ENCODE results near the gene MAD1L1. TPM values are rescaled to one million over a fixed set of nuclear protein-coding genes. Genes with fewer than 3 reads are reported as not detected.
A peak's percentile ranks its signal among the peaks of the same experiment; 100 is the strongest.
"Not testable (repeated sequence)": the region's sequence is repeated elsewhere in the genome, so short reads cannot be mapped to it uniquely, and the experiment has no call there.

MAD1L1 gene
- total RNA-seq, 2 donors from 2014 or later = 59.1 to 61.4 TPM

GRCh38 chr7:1829668-1830067 is 403.1 kb downstream of the MAD1L1 start:
- H3K27ac ChIP-seq (ENCODE audit: low read depth, low read length); H3K27ac Mint-ChIP-seq; DNase-seq; H3K4me1 ChIP-seq (ENCODE audit: control insufficient read depth, insufficient read depth, low read length); H3K36me3 ChIP-seq (ENCODE audit: control insufficient read depth, insufficient read depth, low read length); H3K4me3 Mint-ChIP-seq; H3K4me3 ChIP-seq (ENCODE audit: low read length); H3K9me3 ChIP-seq (ENCODE audit: control insufficient read depth, low read length); H3K9ac ChIP-seq (ENCODE audit: extremely low read depth, low read length, poor library complexity, severe bottlenecking); H3K4me1 Mint-ChIP-seq; H3K27me3 Mint-ChIP-seq (ENCODE audit: insufficient read depth); H3K27me3 ChIP-seq (ENCODE audit: control insufficient read depth, insufficient read depth, low read length, poor library complexity, severe bottlenecking): not testable (repeated sequence)
- Mint-ChIP-seq H3K36me3 (ENCODE audit: low read depth) (peaks cover 24% of the 10 kb centered on the region), H3K9me3 (peaks cover 39% of the 10 kb centered on the region)
- 100% methylated on average over 1 of the region's 1 CpG for WGBS, 2 experiments (ENCODE audit: insufficient coverage in 1 of 2, insufficient read length in 1 of 2)

DNA sequence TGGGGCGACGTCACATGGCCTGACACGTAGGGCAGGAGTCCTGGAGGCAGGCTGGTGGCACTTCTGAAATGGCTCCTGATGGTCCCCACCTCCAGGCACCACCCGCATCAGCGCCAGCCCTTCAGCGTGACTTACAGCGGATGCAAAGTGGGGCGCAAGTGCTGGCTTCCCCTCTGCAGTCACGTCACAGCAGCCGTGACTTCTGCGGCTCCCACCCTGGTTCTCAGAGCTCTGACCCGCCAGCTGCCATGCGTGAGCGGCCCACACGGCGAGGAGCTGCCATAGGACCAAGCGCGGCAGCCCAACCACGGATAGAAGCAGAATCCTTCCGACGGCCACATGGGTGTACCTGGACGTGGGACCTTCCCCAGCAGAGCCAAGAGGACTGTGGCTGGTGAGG is 403.6 kb downstream of the MAD1L1 start:
- Histone ChIP-seq H3K9ac (ENCODE audit: extremely low read depth, low read length, poor library complexity, severe bottlenecking) (no peak overlapping the region), H3K27ac (ENCODE audit: low read depth, low read length) (no peak overlapping the region), H3K4me1 (ENCODE audit: control insufficient read depth, insufficient read depth, low read length) (no peaks in the 10 kb centered on the region), H3K27me3 (ENCODE audit: control insufficient read depth, insufficient read depth, low read length, poor library complexity, severe bottlenecking) (no peaks in the 10 kb centered on the region), H3K9me3 (ENCODE audit: control insufficient read depth, low read length) (peaks cover 9% of the 10 kb centered on the region), H3K36me3 (ENCODE audit: control insufficient read depth, insufficient read depth, low read length) (no peaks in the 10 kb centered on the region), H3K4me3 (ENCODE audit: low read length) (no peak overlapping the region)
- TF ChIP-seq, protein P1, sequence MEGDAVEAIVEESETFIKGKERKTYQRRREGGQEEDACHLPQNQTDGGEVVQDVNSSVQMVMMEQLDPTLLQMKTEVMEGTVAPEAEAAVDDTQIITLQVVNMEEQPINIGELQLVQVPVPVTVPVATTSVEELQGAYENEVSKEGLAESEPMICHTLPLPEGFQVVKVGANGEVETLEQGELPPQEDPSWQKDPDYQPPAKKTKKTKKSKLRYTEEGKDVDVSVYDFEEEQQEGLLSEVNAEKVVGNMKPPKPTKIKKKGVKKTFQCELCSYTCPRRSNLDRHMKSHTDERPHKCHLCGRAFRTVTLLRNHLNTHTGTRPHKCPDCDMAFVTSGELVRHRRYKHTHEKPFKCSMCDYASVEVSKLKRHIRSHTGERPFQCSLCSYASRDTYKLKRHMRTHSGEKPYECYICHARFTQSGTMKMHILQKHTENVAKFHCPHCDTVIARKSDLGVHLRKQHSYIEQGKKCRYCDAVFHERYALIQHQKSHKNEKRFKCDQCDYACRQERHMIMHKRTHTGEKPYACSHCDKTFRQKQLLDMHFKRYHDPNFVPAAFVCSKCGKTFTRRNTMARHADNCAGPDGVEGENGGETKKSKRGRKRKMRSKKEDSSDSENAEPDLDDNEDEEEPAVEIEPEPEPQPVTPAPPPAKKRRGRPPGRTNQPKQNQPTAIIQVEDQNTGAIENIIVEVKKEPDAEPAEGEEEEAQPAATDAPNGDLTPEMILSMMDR (conservative IDR thresholded peaks at IDR 0.05) = no peak
- Mint-ChIP-seq H3K9me3 (peaks cover 36% of the 10 kb centered on the region), H3K27me3 (ENCODE audit: insufficient read depth) (no peaks in the 10 kb centered on the region), H3K4me3 (no peak overlapping the region), H3K27ac (no peak overlapping the region), H3K4me1 (no peaks in the 10 kb centered on the region), H3K36me3 (ENCODE audit: low read depth) (peaks cover 22% of the 10 kb centered on the region)
- WGBS, 2 experiments (ENCODE audit: insufficient coverage in 1 of 2, insufficient read length in 1 of 2) = 97 to 98% methylated on average over 14 to 22 of the region's 22 CpGs
- peak; percentile 19 for DNase-seq

- H3K27me3 ChIP-seq (ENCODE audit: control insufficient read depth, insufficient read depth, low read length, poor library complexity, severe bottlenecking); H3K27ac Mint-ChIP-seq; H3K4me3 Mint-ChIP-seq; H3K4me3 ChIP-seq (ENCODE audit: low read length); H3K4me1 Mint-ChIP-seq; H3K4me1 ChIP-seq (ENCODE audit: control insufficient read depth, insufficient read depth, low read length); H3K9me3 ChIP-seq (ENCODE audit: control insufficient read depth, low read length); H3K36me3 ChIP-seq (ENCODE audit: control insufficient read depth, insufficient read depth, low read length); H3K27me3 Mint-ChIP-seq (ENCODE audit: insufficient read depth); H3K9ac ChIP-seq (ENCODE audit: extremely low read depth, low read length, poor library complexity, severe bottlenecking); H3K27ac ChIP-seq (ENCODE audit: low read depth, low read length): not testable (repeated sequence)
- Mint-ChIP-seq H3K36me3 (ENCODE audit: low read depth) (peaks cover 19% of the 10 kb centered on the region), H3K9me3 (peaks cover 28% of the 10 kb centered on the region)
- peak; percentile 20 for DNase-seq
- WGBS, 2 experiments (ENCODE audit: insufficient coverage in 1 of 2, insufficient read length in 1 of 2) = 92 to 98% methylated on average over 11 to 16 of the region's 16 CpGs
Measured at GRCh38 chr7:1828170-1828569, 404.6 kb downstream of the MAD1L1 start.

DNA sequence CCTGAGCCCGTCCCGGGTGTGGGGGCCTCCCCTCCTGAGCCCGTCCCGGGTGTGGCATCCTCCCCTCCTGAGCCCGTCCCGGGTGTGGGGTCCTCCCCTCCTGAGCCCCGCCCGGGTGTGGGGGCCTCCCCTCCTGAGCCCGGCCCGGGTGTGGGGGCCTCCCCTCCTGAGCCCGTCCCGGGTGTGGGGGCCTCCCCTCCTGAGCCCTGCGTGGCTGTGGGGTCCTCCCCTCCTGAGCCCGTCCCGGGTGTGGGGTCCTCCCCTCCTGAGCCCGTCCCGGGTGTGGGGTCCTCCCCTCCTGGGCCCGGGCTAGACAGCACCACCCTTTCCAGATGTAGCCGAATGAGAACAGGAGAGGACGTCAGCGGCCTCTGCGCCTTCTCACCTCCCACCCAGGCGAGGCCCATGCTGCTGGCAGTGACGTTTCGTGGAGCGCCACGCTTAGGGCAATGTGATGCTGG is 405.2 kb downstream of the MAD1L1 start:
- not testable (repeated sequence) for H3K27me3 Mint-ChIP-seq (ENCODE audit: insufficient read depth); H3K27me3 ChIP-seq (ENCODE audit: control insufficient read depth, insufficient read depth, low read length, poor library complexity, severe bottlenecking); H3K4me1 ChIP-seq (ENCODE audit: control insufficient read depth, insufficient read depth, low read length); H3K27ac ChIP-seq (ENCODE audit: low read depth, low read length); H3K4me3 ChIP-seq (ENCODE audit: low read length); H3K9me3 ChIP-seq (ENCODE audit: control insufficient read depth, low read length); H3K4me1 Mint-ChIP-seq; H3K4me3 Mint-ChIP-seq; H3K27ac Mint-ChIP-seq; H3K36me3 ChIP-seq (ENCODE audit: control insufficient read depth, insufficient read depth, low read length); H3K9ac ChIP-seq (ENCODE audit: extremely low read depth, low read length, poor library complexity, severe bottlenecking)
- Mint-ChIP-seq H3K36me3 (ENCODE audit: low read depth) (peaks cover 19% of the 10 kb centered on the region), H3K9me3 (peaks cover 28% of the 10 kb centered on the region)
- WGBS, 2 experiments (ENCODE audit: insufficient coverage in 1 of 2, insufficient read length in 1 of 2) = 87 to 97% methylated on average over 3 to 27 of the region's 27 CpGs
- peak; percentile 14 for DNase-seq

- not testable (repeated sequence) for H3K4me1 Mint-ChIP-seq; H3K4me3 Mint-ChIP-seq; H3K9ac ChIP-seq (ENCODE audit: extremely low read depth, low read length, poor library complexity, severe bottlenecking); H3K27me3 Mint-ChIP-seq (ENCODE audit: insufficient read depth); H3K4me1 ChIP-seq (ENCODE audit: control insufficient read depth, insufficient read depth, low read length); H3K4me3 ChIP-seq (ENCODE audit: low read length); H3K9me3 ChIP-seq (ENCODE audit: control insufficient read depth, low read length); H3K27me3 ChIP-seq (ENCODE audit: control insufficient read depth, insufficient read depth, low read length, poor library complexity, severe bottlenecking); H3K27ac Mint-ChIP-seq; H3K27ac ChIP-seq (ENCODE audit: low read depth, low read length); H3K36me3 ChIP-seq (ENCODE audit: control insufficient read depth, insufficient read depth, low read length)
- Mint-ChIP-seq H3K9me3 (peaks cover 26% of the 10 kb centered on the region), H3K36me3 (ENCODE audit: low read depth) (peaks cover 17% of the 10 kb centered on the region)
- WGBS, 2 experiments (ENCODE audit: insufficient coverage in 1 of 2, insufficient read length in 1 of 2) = 89 to 93% methylated on average over 8 to 20 of the region's 21 CpGs
- DNase-seq = peak; percentile 22
Measured at GRCh38 chr7:1826931-1827330, 405.8 kb downstream of the MAD1L1 start.

Measured in endodermal cell (in vitro differentiated cells).